ENCODE results near the gene RPRD1B. TPM values are rescaled to one million over a fixed set of nuclear protein-coding genes. Genes with fewer than 3 reads are reported as not detected.

RPRD1B gene
- total and polyA plus RNA-seq, 2 of the 13 experiments (the other 11 are each of a cell fraction or from before 2014, with no cell fraction given) = 31.1 to 41.5 TPM

- TF ChIP-seq CREB1 (IDR thresholded peaks at IDR 0.05) = peak; percentile 99
- TF ChIP-seq CREB1 (CRISPR knock-in tag; IDR thresholded peaks at IDR 0.05) = peak; percentile 100
- TF ChIP-seq TOE1 (CRISPR knock-in tag; IDR thresholded peaks at IDR 0.05) = peak; percentile 58; the same call in 1 of the 2 replicates
- peak; percentile 81 for TF ChIP-seq ZNF772 (CRISPR knock-in tag; IDR thresholded peaks at IDR 0.05)
- TF ChIP-seq BORCS8-MEF2B (CRISPR knock-in tag; IDR thresholded peaks at IDR 0.05) = peak; percentile 92; the same call in 1 of the 2 replicates
- TF ChIP-seq CREBL2 (CRISPR knock-in tag; IDR thresholded peaks at IDR 0.05; ENCODE audit: borderline replicate concordance) = peak; percentile 93; the same call in 1 of the 2 replicates
- TF ChIP-seq ZNF576 (CRISPR knock-in tag; IDR thresholded peaks at IDR 0.05) = 0 out of 2 replicates have a peak, but pooled peaks have one; percentile 13
- TF ChIP-seq ZNF205 (CRISPR knock-in tag; IDR thresholded peaks at IDR 0.05) = 0 out of 2 replicates have a peak, but pooled peaks have one; percentile 69
- peak; percentile 86 for TF ChIP-seq STAT6 (CRISPR knock-in tag; IDR thresholded peaks at IDR 0.05; ENCODE audit: borderline replicate concordance)
- no peak for TF ChIP-seq TCF12 (IDR thresholded peaks at IDR 0.05)
- TF ChIP-seq TCF12 (CRISPR knock-in tag; IDR thresholded peaks at IDR 0.05) = peak; percentile 93; the same call in 1 of the 2 replicates
- peak; percentile 98 for TF ChIP-seq ZNF280B (CRISPR knock-in tag; IDR thresholded peaks at IDR 0.05; ENCODE audit: borderline replicate concordance)
- TF ChIP-seq DRAP1 (CRISPR knock-in tag; IDR thresholded peaks at IDR 0.05) = peak; percentile 85; the same call in 1 of the 2 replicates
- TF ChIP-seq KDM5B (CRISPR knock-in tag; IDR thresholded peaks at IDR 0.05; ENCODE audit: borderline replicate concordance) = peak; percentile 94
- peak; percentile 79 for TF ChIP-seq AHDC1 (CRISPR knock-in tag; IDR thresholded peaks at IDR 0.05; ENCODE audit: borderline replicate concordance)
- TF ChIP-seq ZNF331 (CRISPR knock-in tag; IDR thresholded peaks at IDR 0.05) = peak; percentile 90
- TF ChIP-seq HCFC1 (IDR thresholded peaks at IDR 0.05; ENCODE audit: low read depth, low read length) = peak; percentile 90
- TF ChIP-seq FOXA1 (IDR thresholded peaks at IDR 0.05) = no peak
- TF ChIP-seq FOXA1 (CRISPR knock-in tag; IDR thresholded peaks at IDR 0.05) = peak; percentile 74
These were observed at the start of gene RPRD1B, which contains the start of gene TTI1 (continued) for GRCh38 chr20:38033330-38034107.
